HG03280 (cell line): ENCODE data around the gene PLK2.

Experiments
- ATAC-seq: cut with Tn5 transposase; IDR thresholded peaks from one replicate; pipeline ENCODE4 v1.9.1; 2021; ENCODE audit warnings: mild to moderate bottlenecking, moderate library complexity; ENCODE audit not compliant: unreplicated experiment

The PLK2 gene

GRCh38 chr5:58460002-58460731 is at the start of gene PLK2:
PLK2 (minus strand) TSS chr5:58460086; CDS start chr5:58459959, 127 bp downstream.
- ATAC-seq = peak; percentile 73

GRCh38 chr5:58507715-58508114 is 47.8 kb upstream of the PLK2 start:
- ATAC-seq = no peak

- ATAC-seq = no peak
Measured at GRCh38 chr5:58505971-58506640, 46.2 kb upstream of the PLK2 start.

- no peak for ATAC-seq
Measured at GRCh38 chr5:58505502-58505901, 45.6 kb upstream of the PLK2 start.

- no peak for ATAC-seq
Measured at GRCh38 chr5:58504766-58505165, 44.9 kb upstream of the PLK2 start.

- ATAC-seq = no peak
Measured at GRCh38 chr5:58503390-58504046, 43.6 kb upstream of the PLK2 start.

GRCh38 chr5:58501778-58502417 is 42.0 kb upstream of the PLK2 start:
- ATAC-seq = no peak

- ATAC-seq = no peak
Measured at GRCh38 chr5:58499941-58500340, 40.1 kb upstream of the PLK2 start.

GRCh38 chr5:58499231-58499630 is 39.3 kb upstream of the PLK2 start:
- ATAC-seq = no peak

- ATAC-seq = no peak
Measured at GRCh38 chr5:58498340-58498942, 38.6 kb upstream of the PLK2 start.

GRCh38 chr5:58497921-58498320 is 38.0 kb upstream of the PLK2 start:
- ATAC-seq = no peak

GRCh38 chr5:58497386-58497785 is 37.5 kb upstream of the PLK2 start:
- ATAC-seq = no peak

- no peak for ATAC-seq
Measured at GRCh38 chr5:58496488-58496887, 36.6 kb upstream of the PLK2 start.

GRCh38 chr5:58493141-58493540 is 33.3 kb upstream of the PLK2 start:
- ATAC-seq = no peak

- no peak for ATAC-seq
Measured at GRCh38 chr5:58491216-58491892, 31.5 kb upstream of the PLK2 start, which contains the start of gene GAPT. GAPT (plus strand) TSS chr5:58491435; CDS start chr5:58494537, 3,102 bp downstream.

- ATAC-seq = no peak
Measured at GRCh38 chr5:58490402-58491050, 30.6 kb upstream of the PLK2 start.

GRCh38 chr5:58486290-58486689 is 26.4 kb upstream of the PLK2 start:
- no peak for ATAC-seq

GRCh38 chr5:58484505-58484904 is 24.6 kb upstream of the PLK2 start:
- ATAC-seq = no peak

- no peak for ATAC-seq
Measured at GRCh38 chr5:58482536-58482935, 22.6 kb upstream of the PLK2 start.

GRCh38 chr5:58481828-58482227 is 21.9 kb upstream of the PLK2 start:
- no peak for ATAC-seq
